Panc1 (cell line): ENCODE measurements around the gene CDKN3.

Experiments
- CTCF ChIP-seq: fragments of 450-650 bp; IDR thresholded peaks from 2 replicates; pipeline ENCODE4 v1.5.1; 2017; ENCODE audit warnings: mild to moderate bottlenecking
- POLR2AphosphoS5 ChIP-seq: IDR thresholded peaks from 2 replicates; pipeline ENCODE4 v1.6.1; 2012; ENCODE audit warnings: mild to moderate bottlenecking, low read depth, low read length, moderate library complexity

GRCh38 chr14:54462048-54462447, 65.2 kb downstream of the CDKN3 start:
- TF ChIP-seq POLR2AphosphoS5: no peak
- TF ChIP-seq CTCF: no peak
